Choroid plexus epithelial cell (primary cell): ENCODE data around the gene CEP44.
"Not testable (repeated sequence)": the region's sequence is repeated elsewhere in the genome, so short reads cannot be mapped to it uniquely, and the experiment has no call there.

Experiments
- DNase-seq: peaks from one replicate; pipeline ENCODE4 v3.0.0-alpha.2; 2010; ENCODE audit warnings: low read depth
- H3K4me3 ChIP-seq: 2 replicates; pipeline ENCODE4 v1.5.1; 2011; ENCODE audit warnings: low read depth, mild to moderate bottlenecking, control low read depth, low read length, moderate library complexity
- CTCF ChIP-seq: conservative IDR thresholded peaks from 2 replicates; pipeline ENCODE4 v1.5.1; 2011; ENCODE audit warnings: low read depth, mild to moderate bottlenecking, control low read depth, inconsistent platforms, low read length, moderate library complexity

The CEP44 gene

GRCh38 chr4:174340714-174341113 is 57.0 kb downstream of the CEP44 start:
- no peak for DNase-seq
- no peak for TF ChIP-seq CTCF
- H3K4me3 ChIP-seq: no peak overlapping the region

GRCh38 chr4:174349156-174349555 is 65.4 kb downstream of the CEP44 start:
- no peak overlapping the region for H3K4me3 ChIP-seq
- no peak for DNase-seq
- no peak for TF ChIP-seq CTCF

GRCh38 chr4:174352061-174352819 is 68.5 kb downstream of the CEP44 start:
- TF ChIP-seq CTCF: no peak
- DNase-seq: peak; percentile 29
- no peak overlapping the region for H3K4me3 ChIP-seq

GRCh38 chr4:174357321-174357720 is 73.6 kb downstream of the CEP44 start:
- no peak for DNase-seq
- TF ChIP-seq CTCF: no peak
- H3K4me3 ChIP-seq: no peak overlapping the region

- no peak for TF ChIP-seq CTCF
- no peak for DNase-seq
- H3K4me3 ChIP-seq: no peak overlapping the region
Measured at GRCh38 chr4:174358410-174358809, 74.7 kb downstream of the CEP44 start.

- DNase-seq: peak; percentile 70
- H3K4me3 ChIP-seq: no peak overlapping the region
- no peak for TF ChIP-seq CTCF
Measured at GRCh38 chr4:174358829-174359228, 75.1 kb downstream of the CEP44 start.

GRCh38 chr4:174362340-174362739 is 78.6 kb downstream of the CEP44 start:
- TF ChIP-seq CTCF: no peak
- no peak for DNase-seq
- H3K4me3 ChIP-seq: no peak overlapping the region

- not testable (repeated sequence) for H3K4me3 ChIP-seq, DNase-seq
Measured at GRCh38 chr4:174363782-174364181, 80.1 kb downstream of the CEP44 start.
